Measurements from ENCODE around the gene IGSF3. TPM values are rescaled to one million over a fixed set of nuclear protein-coding genes. Genes with fewer than 3 reads are reported as not detected.
"Not testable (repeated sequence)": the region's sequence is repeated elsewhere in the genome, so short reads cannot be mapped to it uniquely, and the experiment has no call there.

Gene IGSF3
- polyA plus RNA-seq, 3 donors from 2014 or later: not detected

DNA sequence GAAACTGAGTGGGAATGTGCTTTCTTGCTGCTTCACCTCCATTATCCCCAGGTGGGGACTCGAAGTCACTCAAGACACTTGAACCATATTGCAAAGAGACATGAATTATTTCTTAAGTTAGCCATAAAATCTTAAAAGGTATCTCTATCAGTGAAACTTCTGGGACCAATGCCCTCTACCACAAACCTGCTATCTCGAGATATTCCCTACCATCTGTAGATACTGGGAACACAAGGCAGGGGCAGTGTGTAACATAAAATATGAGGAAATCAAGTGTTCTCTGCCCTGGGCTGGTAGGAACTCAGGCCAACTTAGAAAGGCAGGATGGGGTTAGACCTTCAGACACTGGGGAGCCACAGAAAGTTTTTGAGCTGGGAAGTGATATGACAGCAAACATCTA lies 95.4 kb downstream of the IGSF3 start:
- H3K4me1 Mint-ChIP-seq: peaks cover 34 to 38% of the 10 kb centered on the region in 2 donors
- peak overlapping the region; percentile 91 to 96 (median 94) for H3K27ac Mint-ChIP-seq
- H3K4me3 Mint-ChIP-seq: peak overlapping the region; percentile 88 to 98 (median 96)
- peaks cover 2 to 15% (median 5%) of the 10 kb centered on the region in 3 donors for H3K27me3 Mint-ChIP-seq (ENCODE audit: low read depth in 3 of 3)
- no peaks in the 10 kb centered on the region for H3K36me3 Mint-ChIP-seq
- no peaks in the 10 kb centered on the region for H3K9me3 Mint-ChIP-seq
- no peak for DNase-seq

DNA sequence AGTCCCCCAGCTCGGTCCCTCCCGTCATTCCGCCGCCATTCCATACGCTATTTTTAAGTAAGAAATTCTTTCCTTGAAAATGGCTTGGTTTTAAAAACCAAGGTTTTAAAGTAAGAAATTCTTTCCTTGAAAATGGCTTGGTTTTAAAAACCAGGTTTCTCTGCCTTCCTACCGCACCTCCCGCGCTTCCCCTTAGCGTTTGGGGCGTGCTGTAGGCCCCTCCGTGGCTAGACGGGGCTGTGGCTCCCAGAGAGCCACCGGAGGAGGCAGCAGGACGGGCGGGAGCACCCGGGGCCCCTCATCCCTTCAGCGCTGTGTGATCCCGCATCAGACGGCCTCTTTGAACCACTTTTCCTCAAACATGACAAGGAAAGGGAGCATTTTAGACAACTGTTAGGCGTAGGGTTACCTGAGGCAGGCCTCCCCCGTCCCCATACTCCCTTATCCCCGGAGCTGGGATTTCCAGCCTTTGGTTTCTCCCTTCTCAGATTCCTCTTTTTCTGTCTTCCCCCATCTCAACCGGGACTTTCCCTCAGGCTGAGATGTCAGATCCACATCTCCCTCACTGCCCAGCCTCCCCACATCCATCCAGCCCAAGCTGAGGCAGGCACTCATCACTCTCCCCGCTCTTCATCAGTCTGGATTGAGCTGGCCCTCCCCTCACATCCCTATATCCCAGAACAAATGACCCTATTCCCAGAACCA lies 96.2 kb downstream of the IGSF3 start:
- no peak for DNase-seq
- H3K36me3 Mint-ChIP-seq: peaks cover 0 to under 1% (median 0%) of the 10 kb centered on the region in 3 donors
- H3K4me1 Mint-ChIP-seq: peaks cover 38 to 43% of the 10 kb centered on the region in 2 donors
- H3K9me3 Mint-ChIP-seq: no peaks in the 10 kb centered on the region
- H3K27ac Mint-ChIP-seq: peak overlapping the region; percentile 91 to 96 (median 94)
- peak overlapping the region; percentile 88 to 98 (median 96) for H3K4me3 Mint-ChIP-seq
- H3K27me3 Mint-ChIP-seq (ENCODE audit: low read depth in 3 of 3): peaks cover 2 to 12% (median 5%) of the 10 kb centered on the region in 3 donors

DNA sequence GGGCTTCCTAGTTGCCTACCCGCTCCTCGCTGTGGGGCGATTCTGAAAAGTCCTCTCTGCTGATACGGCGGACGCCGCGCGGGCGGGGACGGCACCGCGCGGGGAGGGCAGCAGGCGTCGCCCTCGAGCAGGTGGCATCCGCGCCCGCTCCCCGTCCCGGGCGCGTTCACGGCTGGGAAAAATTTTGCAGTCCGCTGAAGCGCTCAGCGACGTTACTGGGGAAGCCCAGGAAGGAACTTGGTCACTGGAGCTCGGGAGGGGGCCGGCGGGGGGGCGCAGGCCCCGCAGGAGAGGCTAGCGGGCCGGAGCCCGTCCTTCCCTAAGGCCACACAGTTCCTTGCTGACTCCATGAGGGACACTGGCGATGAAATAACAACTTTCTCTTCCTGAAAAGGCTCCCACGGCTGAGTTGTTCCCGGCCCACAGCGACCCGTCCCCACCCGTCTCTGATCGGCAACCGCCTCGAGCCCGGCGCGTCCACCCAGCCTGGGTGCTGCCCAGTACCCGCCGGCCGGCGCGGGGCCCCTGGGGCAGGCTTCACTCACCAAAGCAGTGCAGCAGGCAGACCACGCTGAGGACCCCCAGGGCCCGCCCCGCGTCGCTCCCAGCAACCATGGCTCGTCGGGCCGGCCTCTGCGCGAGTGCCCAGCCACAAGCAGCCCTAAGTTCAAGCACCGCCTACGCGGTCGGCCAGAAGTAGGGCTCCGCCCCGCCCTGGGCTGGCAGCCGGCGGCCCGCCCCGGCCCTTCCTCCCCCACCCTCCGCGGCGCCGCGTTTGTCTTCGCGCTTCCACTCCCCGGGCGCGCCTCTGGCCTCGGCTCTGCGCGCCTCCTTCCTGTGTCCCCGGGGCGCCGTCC lies 96.9 kb downstream of the IGSF3 start, which contains the start of gene CD58:
TSS of gene CD58 (minus strand) at position 669 of the 857 bp plus-strand sequence. CDS start at position 615, 54 bp downstream.
- H3K4me3 Mint-ChIP-seq: peak within 1 kb of the TSS; percentile 88 to 98 (median 96)
- no peaks in the 10 kb centered on the region for H3K9me3 Mint-ChIP-seq
- H3K36me3 Mint-ChIP-seq: peaks cover 0 to 3% (median 0%) of the 10 kb centered on the region in 3 donors
- peaks cover 2 to 10% (median 3%) of the 10 kb centered on the region in 3 donors for H3K27me3 Mint-ChIP-seq (ENCODE audit: low read depth in 3 of 3)
- H3K27ac Mint-ChIP-seq: peak within 1 kb of the TSS; percentile 91 to 96 (median 94)
- DNase-seq: peak; percentile 77 to 83 (median 80)
- H3K4me1 Mint-ChIP-seq: peaks cover 45 to 49% of the 10 kb centered on the region in 2 donors

DNA sequence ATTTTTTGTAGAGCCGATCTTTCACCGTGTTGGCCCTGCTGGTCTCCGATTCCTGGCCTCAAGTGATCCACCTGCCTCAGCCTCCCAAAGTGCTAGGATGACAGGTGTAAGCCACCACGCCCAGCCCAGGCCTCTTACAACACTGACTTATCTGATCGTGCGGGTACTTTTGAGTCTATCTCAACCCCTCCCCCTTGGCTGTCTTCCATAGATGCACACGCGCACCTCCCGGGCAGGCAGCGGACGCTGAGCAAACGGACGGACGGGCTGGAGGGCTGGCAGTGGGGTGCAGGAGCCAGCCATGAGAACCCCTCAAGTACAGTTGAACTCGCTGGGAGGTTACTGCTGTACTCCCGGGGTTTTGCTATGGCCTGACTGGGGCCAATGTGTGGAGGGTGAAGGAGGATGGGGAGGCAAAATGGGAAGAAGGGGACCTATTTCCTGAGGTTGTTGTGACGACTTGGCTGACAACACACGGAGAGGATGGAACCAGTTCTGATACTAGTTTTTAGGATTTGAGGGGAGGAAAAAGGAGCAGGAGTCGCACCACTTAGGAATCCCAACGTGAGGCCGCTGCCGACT lies 97.7 kb downstream of the IGSF3 start:
- H3K4me1 Mint-ChIP-seq: peaks cover 50 to 55% of the 10 kb centered on the region in 2 donors
- peak in 2 of 3 donors; percentile 27 to 37 for DNase-seq
- peaks cover 0 to 10% (median 2%) of the 10 kb centered on the region in 3 donors for H3K27me3 Mint-ChIP-seq (ENCODE audit: low read depth in 3 of 3)
- H3K36me3 Mint-ChIP-seq: peaks cover 0 to 9% (median 6%) of the 10 kb centered on the region in 3 donors
- no peaks in the 10 kb centered on the region for H3K9me3 Mint-ChIP-seq
- peak overlapping the region; percentile 88 to 96 (median 92) for H3K27ac Mint-ChIP-seq
- peak overlapping the region; percentile 88 to 98 (median 96) for H3K4me3 Mint-ChIP-seq

DNA sequence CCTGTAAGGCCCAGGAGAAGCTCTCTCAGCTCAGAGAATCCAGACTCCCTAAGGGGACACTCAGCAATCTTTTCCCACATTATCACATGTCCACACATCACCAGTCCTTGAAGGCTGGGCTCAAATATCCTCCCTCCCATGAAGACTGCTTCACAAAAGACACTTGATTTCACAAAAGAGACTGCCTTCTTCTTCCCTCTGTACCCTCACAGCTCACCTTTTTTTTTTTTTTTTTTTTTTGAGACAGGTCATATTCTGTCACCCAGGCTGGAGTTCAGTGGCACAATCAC lies 98.2 kb downstream of the IGSF3 start:
- Mint-ChIP-seq H3K36me3 (peaks cover under 1 to 15% (median 9%) of the 10 kb centered on the region in 3 donors), H3K27me3 (ENCODE audit: low read depth in 3 of 3) (peaks cover 0 to 10% (median 2%) of the 10 kb centered on the region in 3 donors), H3K27ac (peak overlapping the region; percentile 88 to 96 (median 92)), H3K4me1 (peaks cover 55 to 61% of the 10 kb centered on the region in 2 donors), H3K9me3 (peaks cover 0 to under 1% (median 0%) of the 10 kb centered on the region in 6 donors), H3K4me3 (peak overlapping the region; percentile 88 to 98 (median 96))
- no peak for DNase-seq

DNA sequence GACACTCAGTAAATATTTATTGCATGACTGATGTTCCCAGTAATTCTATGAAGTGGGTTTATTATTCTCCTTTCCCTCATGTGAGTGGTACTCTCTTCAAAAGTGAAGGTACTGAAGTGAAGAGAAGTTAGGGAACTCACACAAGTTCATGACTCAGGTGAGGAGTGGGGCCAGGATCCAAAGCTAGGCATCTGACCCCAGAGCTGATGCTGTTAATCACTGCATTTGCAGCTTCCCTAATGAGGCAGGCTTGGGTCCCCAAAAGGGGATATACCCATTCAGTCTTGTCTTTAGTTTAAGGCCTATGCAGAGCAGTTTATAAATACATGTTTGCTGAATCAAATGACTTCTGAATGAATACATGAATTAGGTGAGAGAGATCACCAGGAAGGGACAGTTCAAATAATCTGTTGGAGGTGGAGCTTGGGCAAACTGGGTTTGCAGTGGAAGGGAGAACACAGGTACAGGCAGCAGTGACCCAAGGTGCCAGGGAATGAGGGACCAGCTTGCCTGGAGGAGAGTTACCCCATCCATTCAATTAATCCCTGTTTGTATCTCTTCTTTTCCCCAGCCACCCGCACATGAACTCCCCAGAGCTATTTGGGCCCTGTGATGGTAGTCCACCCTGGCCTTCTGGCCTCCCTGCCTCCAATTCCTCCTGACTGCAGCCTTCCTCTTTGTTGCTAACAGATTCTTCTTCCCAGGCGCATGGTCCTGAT lies 98.7 kb downstream of the IGSF3 start:
- no peak for DNase-seq
- H3K9me3 Mint-ChIP-seq: peaks cover 0 to 5% (median 0%) of the 10 kb centered on the region in 6 donors
- H3K27me3 Mint-ChIP-seq (ENCODE audit: low read depth in 3 of 3): peaks cover 0 to 10% (median 2%) of the 10 kb centered on the region in 3 donors
- H3K4me3 Mint-ChIP-seq: peak overlapping the region; percentile 88 to 98 (median 96)
- peaks cover 6 to 20% (median 14%) of the 10 kb centered on the region in 3 donors for H3K36me3 Mint-ChIP-seq
- H3K4me1 Mint-ChIP-seq: peaks cover 58 to 66% of the 10 kb centered on the region in 2 donors
- peak overlapping the region; percentile 88 to 96 (median 92) for H3K27ac Mint-ChIP-seq

DNA sequence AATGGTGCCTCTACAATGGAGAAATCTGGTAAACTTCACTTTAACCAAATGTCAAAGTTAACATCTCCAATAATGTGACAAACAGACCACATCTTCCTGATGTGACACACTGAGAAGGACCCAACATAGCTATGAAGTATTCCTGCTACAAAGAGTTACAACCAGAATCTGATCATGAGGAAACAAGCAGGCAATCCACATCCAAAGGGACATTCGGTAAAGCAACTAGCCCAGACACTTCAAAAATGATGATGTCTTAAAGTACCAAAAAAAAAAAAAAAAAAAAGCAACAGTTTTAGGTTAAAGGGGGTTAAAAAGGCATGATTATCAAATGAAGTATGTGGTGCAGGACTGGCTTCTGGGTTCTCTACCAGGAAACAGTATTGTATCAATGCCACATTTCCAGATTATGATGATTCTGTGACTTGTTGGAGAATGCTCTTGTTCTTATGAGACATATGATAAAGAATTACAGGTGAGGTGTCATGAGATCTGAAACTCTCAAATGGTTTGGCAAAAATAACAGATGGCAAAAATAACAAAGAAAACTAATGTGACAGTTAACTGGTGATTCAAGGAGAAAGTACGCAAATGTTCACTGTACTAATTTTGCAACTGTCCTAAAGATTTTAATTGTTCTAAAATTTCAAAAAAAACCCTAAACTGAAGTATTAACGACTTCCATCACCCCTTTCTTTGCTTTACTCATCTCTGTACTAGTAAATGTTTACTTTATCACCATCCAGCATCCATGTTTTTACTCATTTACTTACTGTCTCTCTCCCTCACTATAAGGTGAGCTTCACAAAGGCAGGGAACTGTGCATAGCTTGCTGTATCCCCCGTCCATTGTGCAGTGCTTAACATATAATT lies 99.5 kb downstream of the IGSF3 start:
- Mint-ChIP-seq H3K27me3 (ENCODE audit: low read depth in 3 of 3) (peaks cover 0 to 10% (median 2%) of the 10 kb centered on the region in 3 donors), H3K4me1 (peaks cover 62 to 74% of the 10 kb centered on the region in 2 donors), H3K27ac (peak overlapping the region; percentile 88 to 96 (median 92)), H3K4me3 (peak overlapping the region; percentile 23 to 98 (median 95)), H3K9me3 (peaks cover 0 to 6% (median 0%) of the 10 kb centered on the region in 6 donors), H3K36me3 (peaks cover 9 to 21% (median 15%) of the 10 kb centered on the region in 3 donors)
- DNase-seq: no peak

DNA sequence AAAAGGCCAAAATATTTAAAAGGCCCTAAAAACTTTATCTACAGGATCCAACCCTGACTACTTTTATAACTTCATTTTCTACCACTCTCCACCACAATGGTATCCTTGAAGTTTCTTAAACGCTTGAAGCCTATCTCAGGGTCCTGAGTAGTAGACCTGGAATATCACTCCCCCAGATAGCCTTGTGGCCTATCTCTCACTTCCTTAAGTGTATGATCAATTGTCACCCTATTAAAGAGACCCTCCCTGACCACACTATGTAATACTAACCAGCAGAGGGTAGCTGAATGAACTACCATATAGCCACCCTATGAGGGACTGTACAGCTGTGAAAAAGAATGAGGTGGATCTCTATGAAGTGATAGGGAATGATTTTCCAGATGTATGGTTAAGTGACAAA lies 102.3 kb downstream of the IGSF3 start:
- Mint-ChIP-seq H3K27ac (peak overlapping the region in 3 of 6 donors; percentile 12 to 30 (median 12)), H3K4me3 (no peak overlapping the region), H3K36me3 (peaks cover 9 to 28% (median 19%) of the 10 kb centered on the region in 3 donors)

DNA sequence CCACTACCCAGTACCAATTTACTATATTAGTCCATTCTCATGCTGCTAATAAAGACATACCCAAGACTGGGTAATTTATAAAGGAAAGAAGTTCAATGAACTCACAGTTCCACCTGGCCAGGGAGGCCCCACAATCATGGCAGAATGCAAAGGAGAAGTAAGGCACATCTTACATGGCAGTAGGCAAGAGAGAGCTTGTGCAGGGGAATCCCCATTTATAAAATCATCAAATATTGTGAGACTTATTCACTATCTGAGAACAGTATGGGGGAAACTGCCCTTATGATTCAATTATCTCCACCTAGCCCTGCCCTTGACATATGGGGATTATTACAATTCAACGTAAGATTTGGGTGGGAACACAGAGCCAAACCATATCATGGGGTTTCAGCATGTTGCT lies 103.1 kb downstream of the IGSF3 start:
- Mint-ChIP-seq H3K27ac (peak overlapping the region in 2 of 6 donors; percentile 11 to 17), H3K4me3 (no peak overlapping the region), H3K36me3 (peaks cover 9 to 28% (median 19%) of the 10 kb centered on the region in 3 donors), H3K9me3 (peaks cover 0 to 6% (median 0%) of the 10 kb centered on the region in 6 donors), H3K4me1 (peaks cover 75 to 91% of the 10 kb centered on the region in 2 donors), H3K27me3 (ENCODE audit: low read depth in 3 of 3) (no peaks in the 10 kb centered on the region)
- no peak for DNase-seq

More for the DNA sequence above, 102.3 kb downstream of the IGSF3 start:
- Mint-ChIP-seq H3K27me3 (ENCODE audit: low read depth in 3 of 3) (peaks cover 0 to 5% (median 0%) of the 10 kb centered on the region in 3 donors), H3K9me3 (peaks cover 0 to 6% (median 0%) of the 10 kb centered on the region in 6 donors), H3K4me1 (peaks cover 77 to 91% of the 10 kb centered on the region in 2 donors)
- no peak for DNase-seq

DNA sequence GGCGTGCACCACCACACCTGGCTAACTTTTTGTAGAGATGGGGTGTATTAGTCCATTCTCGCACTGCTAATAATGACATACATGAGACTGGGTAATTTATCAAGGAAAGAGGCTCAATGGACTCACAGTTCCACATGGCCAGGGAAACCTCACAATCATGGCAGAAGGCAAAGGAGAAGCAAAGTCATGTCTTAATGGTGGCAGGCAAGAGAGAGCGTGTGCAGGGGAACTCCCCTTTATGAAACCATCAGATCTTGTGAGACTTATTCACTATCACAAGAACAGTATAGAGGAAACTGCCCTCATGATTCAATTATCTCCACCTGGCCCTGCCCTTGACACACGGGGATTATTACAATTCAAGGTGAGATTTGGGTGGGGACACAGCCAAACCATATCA lies 105.1 kb downstream of the IGSF3 start:
- not testable (repeated sequence) for H3K4me3 Mint-ChIP-seq; H3K9me3 Mint-ChIP-seq; H3K27me3 Mint-ChIP-seq (ENCODE audit: low read depth in 3 of 3); DNase-seq
- peaks cover 75 to 91% of the 10 kb centered on the region in 2 donors for H3K4me1 Mint-ChIP-seq
- H3K36me3 Mint-ChIP-seq: peaks cover 9 to 28% (median 19%) of the 10 kb centered on the region in 3 donors
- peak overlapping the region in 2 of 6 donors; percentile 9 to 31 for H3K27ac Mint-ChIP-seq

DNA sequence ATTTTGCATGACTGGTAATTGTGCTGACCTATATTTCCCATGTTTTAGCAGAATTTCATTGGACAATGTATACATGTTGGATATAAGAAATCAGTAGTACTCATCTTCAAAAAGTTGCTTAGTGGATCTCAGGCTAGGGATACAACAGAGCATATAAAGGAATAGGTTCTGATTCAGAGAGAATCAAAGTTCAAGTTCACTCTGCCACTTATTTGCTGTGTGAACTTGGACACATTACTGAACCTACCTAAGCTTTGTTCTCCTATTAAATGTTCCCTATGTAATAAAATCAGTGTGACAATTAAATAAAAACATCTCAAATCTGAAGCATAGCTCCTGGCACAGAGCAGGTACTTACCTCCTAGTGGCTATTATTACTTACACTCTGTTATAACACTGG lies 106.0 kb downstream of the IGSF3 start:
- peaks cover 78 to 98% of the 10 kb centered on the region in 2 donors for H3K4me1 Mint-ChIP-seq
- H3K4me3 Mint-ChIP-seq: peak overlapping the region in 1 of 5 donors; percentile 2
- peaks cover 0 to under 1% (median 0%) of the 10 kb centered on the region in 3 donors for H3K27me3 Mint-ChIP-seq (ENCODE audit: low read depth in 3 of 3)
- H3K36me3 Mint-ChIP-seq: peaks cover 9 to 28% (median 19%) of the 10 kb centered on the region in 3 donors
- peak overlapping the region in 2 of 6 donors; percentile 4 to 45 for H3K27ac Mint-ChIP-seq
- no peak for DNase-seq
- peaks cover 0 to 6% (median 0%) of the 10 kb centered on the region in 6 donors for H3K9me3 Mint-ChIP-seq

Measured in immature natural killer cell (primary cell).